Measurements from ENCODE around the gene RFC2. TPM values are rescaled to one million over a fixed set of nuclear protein-coding genes. Genes with fewer than 3 reads are reported as not detected.

The RFC2 gene
- total and polyA plus RNA-seq, 2 of the 8 experiments (the other 6 are each of a cell fraction or from before 2014, with no cell fraction given) = 52.9 to 85.4 TPM

GRCh38 chr7:74218343-74218698, 35.9 kb downstream of the RFC2 start:
- Histone ChIP-seq H2BK120ac (replicated peaks; ENCODE audit: low read depth, low read length) (no peak overlapping the region), H3K9ac (replicated peaks in 1 of 4; ENCODE audit: extremely low read depth in 1 of 4, low read depth in 3 of 4, low read length in 3 of 4) (no peak overlapping the region), H3K56ac (replicated peaks; ENCODE audit: insufficient read length, low read depth, low read length) (no peak overlapping the region), H3K4me3 (ENCODE audit: extremely low read depth in 1 of 4, insufficient read depth in 2 of 4, low read depth in 3 of 4, low read length in 4 of 4) (no peak overlapping the region), H3K9me3 (ENCODE audit: insufficient read depth in 2 of 2, low read depth in 1 of 2, low read length in 1 of 2) (no peaks in the 10 kb centered on the region), H4K91ac (replicated peaks; ENCODE audit: insufficient read length, low read length) (no peak overlapping the region), H3K14ac (ENCODE audit: insufficient read length) (no peak overlapping the region), H2BK12ac (ENCODE audit: low read depth, low read length) (no peak overlapping the region), H4K8ac (ENCODE audit: extremely low read depth, insufficient read depth, low read length) (no peak overlapping the region), H2AFZ (ENCODE audit: low read length) (no peak overlapping the region), H3K18ac (ENCODE audit: extremely low read depth, low read length) (no peak overlapping the region), H2BK20ac (ENCODE audit: low read length) (no peak overlapping the region), H2BK5ac (ENCODE audit: low read depth, low read length) (no peak overlapping the region), H3K79me1 (ENCODE audit: low read depth, low read length) (no peaks in the 10 kb centered on the region), H2BK15ac (ENCODE audit: low read length) (no peak overlapping the region), H3K4ac (replicated peaks; ENCODE audit: insufficient read length, low read depth, low read length) (no peak overlapping the region), H4K5ac (ENCODE audit: insufficient read length, low read depth, low read length) (no peak overlapping the region), H3K36me3 (ENCODE audit: control insufficient read depth in 2 of 4, insufficient read depth in 4 of 4, low read length in 3 of 4) (no peaks in the 10 kb centered on the region), H3K27me3 (replicated peaks in 1 of 4; ENCODE audit: control insufficient read depth in 3 of 4, extremely low read depth in 1 of 4, insufficient read depth in 3 of 4, low read length in 3 of 4) (no peaks in the 10 kb centered on the region), H3K4me2 (ENCODE audit: insufficient read depth in 1 of 2, low read depth in 2 of 2, low read length in 2 of 2) (no peak overlapping the region), H3K23ac (ENCODE audit: insufficient read length) (no peak overlapping the region), H3K23me2 (ENCODE audit: low read depth, low read length) (no peaks in the 10 kb centered on the region), H3K27ac (ENCODE audit: low read depth, low read length) (no peak overlapping the region), H4K20me1 (replicated peaks in 1 of 2; ENCODE audit: control insufficient read depth in 1 of 2, insufficient read depth in 2 of 2, low read length in 2 of 2) (no peaks in the 10 kb centered on the region), H2AK5ac (ENCODE audit: low read depth, low read length) (no peak overlapping the region), H3K79me2 (ENCODE audit: control insufficient read depth in 1 of 2, insufficient read depth in 2 of 2, low read length in 2 of 2) (no peaks in the 10 kb centered on the region), H3K4me1 (replicated peaks in 1 of 4; ENCODE audit: control insufficient read depth in 3 of 4, insufficient read depth in 4 of 4, low read length in 3 of 4) (peaks cover 0 to 2% (median 0%) of the 10 kb centered on the region in 4 experiments; a peak in 4 of 7 replicates)
- DNase-seq (ENCODE audit: low read depth in 1 of 2, low spot score in 2 of 2) (no peak), FAIRE-seq (no peak)
- WGBS, 2 experiments (ENCODE audit: extremely low coverage in 1 of 2, insufficient coverage in 1 of 2, insufficient read length in 1 of 2, insufficient replicate concordance in 2 of 2, low coverage in 1 of 2, low lambda C conversion rate in 2 of 2, missing lambda C conversion rate in 1 of 2) = 87% methylated on average over 2 of the region's 2 CpGs; no CpG with 5 or more reads in 1 of the 2 experiments
- ChIA-PET CTCF (ENCODE audit: partially characterized antibody) (interaction anchor here (0.7 to 8.3 kb wide), 5 partner anchors 10 to 187 kb away, joined by 3 to 71 read pairs (median 5); no protein-coding TSS in a partner anchor), POLR2A (ENCODE audit: partially characterized antibody) (interaction anchor here (1.0 to 1.8 kb wide), 8 partner anchors 9 to 187 kb away, joined by 3 to 5 read pairs (median 3); partner anchors contain the start of gene LAT2)
- TF ChIP-seq KDM1A (IDR thresholded peaks at IDR 0.05; ENCODE audit: borderline replicate concordance, low read length) (peak; percentile 80; the same call in 1 of the 2 replicates), ATF3 (IDR thresholded peaks at IDR 0.05; ENCODE audit: insufficient read depth, low read depth, low read length) (no peak)

All from H1 (cell line).